ENCODE data around the gene TMEM88. TPM values are rescaled to one million over a fixed set of nuclear protein-coding genes. Genes with fewer than 3 reads are reported as not detected.

The TMEM88 gene
- total and polyA plus RNA-seq, 2 of the 13 experiments (the other 11 are each of a cell fraction or from before 2014, with no cell fraction given): 0.31 to 0.66 TPM

DNA sequence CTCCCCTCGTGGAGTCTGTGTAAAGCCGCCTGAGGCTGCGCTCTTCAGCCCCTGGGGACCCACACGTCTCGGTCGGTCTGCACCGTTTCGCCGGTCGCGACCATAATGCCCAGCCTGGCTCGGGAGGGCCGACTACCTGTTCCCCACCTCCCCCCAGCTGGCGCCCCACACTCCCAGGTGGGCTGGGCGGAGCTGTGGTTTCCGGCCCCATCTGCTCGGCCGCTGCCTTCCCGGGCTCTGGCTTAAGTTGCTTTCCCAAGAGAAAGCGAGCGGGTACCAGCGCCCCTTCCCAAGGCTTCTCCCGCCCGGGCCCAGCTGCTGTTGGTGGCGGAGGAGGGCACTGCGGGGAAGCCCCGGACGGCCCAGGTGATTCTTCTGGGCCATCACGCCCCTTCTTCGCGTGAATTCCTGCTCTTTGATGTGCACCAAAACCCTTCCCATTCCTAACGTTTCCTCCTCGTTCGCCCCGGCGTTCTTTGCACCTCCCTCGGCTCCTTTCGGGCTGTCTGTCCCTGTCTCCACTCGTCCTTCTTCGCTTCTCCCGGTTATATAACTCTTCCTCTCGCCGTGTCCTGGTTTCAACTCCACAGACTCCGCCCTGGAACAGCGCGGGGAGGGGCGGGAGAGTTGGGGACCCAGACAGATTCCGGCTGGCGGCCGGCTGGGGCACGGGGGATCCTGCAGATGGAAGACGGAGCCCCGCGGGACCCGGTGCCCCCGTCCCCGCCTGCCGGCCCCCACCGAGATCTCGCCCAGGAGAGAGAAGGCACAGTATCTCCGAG lies 18.9 kb upstream of the TMEM88 start (continued):
- TF ChIP-seq, protein P1, sequence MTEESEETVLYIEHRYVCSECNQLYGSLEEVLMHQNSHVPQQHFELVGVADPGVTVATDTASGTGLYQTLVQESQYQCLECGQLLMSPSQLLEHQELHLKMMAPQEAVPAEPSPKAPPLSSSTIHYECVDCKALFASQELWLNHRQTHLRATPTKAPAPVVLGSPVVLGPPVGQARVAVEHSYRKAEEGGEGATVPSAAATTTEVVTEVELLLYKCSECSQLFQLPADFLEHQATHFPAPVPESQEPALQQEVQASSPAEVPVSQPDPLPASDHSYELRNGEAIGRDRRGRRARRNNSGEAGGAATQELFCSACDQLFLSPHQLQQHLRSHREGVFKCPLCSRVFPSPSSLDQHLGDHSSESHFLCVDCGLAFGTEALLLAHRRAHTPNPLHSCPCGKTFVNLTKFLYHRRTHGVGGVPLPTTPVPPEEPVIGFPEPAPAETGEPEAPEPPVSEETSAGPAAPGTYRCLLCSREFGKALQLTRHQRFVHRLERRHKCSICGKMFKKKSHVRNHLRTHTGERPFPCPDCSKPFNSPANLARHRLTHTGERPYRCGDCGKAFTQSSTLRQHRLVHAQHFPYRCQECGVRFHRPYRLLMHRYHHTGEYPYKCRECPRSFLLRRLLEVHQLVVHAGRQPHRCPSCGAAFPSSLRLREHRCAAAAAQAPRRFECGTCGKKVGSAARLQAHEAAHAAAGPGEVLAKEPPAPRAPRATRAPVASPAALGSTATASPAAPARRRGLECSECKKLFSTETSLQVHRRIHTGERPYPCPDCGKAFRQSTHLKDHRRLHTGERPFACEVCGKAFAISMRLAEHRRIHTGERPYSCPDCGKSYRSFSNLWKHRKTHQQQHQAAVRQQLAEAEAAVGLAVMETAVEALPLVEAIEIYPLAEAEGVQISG (CRISPR knock-in tag; IDR thresholded peaks at IDR 0.05): peak; percentile 31; the same call in 1 of the 2 replicates
- TF ChIP-seq PTBP1 (IDR thresholded peaks at IDR 0.05; ENCODE audit: low read depth, low read length, poor library complexity, severe bottlenecking) (peak; percentile 54), TMF1 (CRISPR knock-in tag; IDR thresholded peaks at IDR 0.05; ENCODE audit: low read depth) (no peak), RBM22 (optimal IDR thresholded peaks at IDR 0.05; ENCODE audit: low read length) (no peak), SAP130 (CRISPR knock-in tag; IDR thresholded peaks at IDR 0.05; ENCODE audit: low read depth) (no peak), RAD21 (CRISPR knock-in tag; IDR thresholded peaks at IDR 0.05) (no peak), PAWR (CRISPR knock-in tag; IDR thresholded peaks at IDR 0.05; ENCODE audit: borderline replicate concordance) (no peak)
- TF ChIP-seq, protein P2, sequence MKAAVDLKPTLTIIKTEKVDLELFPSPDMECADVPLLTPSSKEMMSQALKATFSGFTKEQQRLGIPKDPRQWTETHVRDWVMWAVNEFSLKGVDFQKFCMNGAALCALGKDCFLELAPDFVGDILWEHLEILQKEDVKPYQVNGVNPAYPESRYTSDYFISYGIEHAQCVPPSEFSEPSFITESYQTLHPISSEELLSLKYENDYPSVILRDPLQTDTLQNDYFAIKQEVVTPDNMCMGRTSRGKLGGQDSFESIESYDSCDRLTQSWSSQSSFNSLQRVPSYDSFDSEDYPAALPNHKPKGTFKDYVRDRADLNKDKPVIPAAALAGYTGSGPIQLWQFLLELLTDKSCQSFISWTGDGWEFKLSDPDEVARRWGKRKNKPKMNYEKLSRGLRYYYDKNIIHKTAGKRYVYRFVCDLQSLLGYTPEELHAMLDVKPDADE (CRISPR knock-in tag; IDR thresholded peaks at IDR 0.05): no peak
- TF ChIP-seq, protein P3, sequence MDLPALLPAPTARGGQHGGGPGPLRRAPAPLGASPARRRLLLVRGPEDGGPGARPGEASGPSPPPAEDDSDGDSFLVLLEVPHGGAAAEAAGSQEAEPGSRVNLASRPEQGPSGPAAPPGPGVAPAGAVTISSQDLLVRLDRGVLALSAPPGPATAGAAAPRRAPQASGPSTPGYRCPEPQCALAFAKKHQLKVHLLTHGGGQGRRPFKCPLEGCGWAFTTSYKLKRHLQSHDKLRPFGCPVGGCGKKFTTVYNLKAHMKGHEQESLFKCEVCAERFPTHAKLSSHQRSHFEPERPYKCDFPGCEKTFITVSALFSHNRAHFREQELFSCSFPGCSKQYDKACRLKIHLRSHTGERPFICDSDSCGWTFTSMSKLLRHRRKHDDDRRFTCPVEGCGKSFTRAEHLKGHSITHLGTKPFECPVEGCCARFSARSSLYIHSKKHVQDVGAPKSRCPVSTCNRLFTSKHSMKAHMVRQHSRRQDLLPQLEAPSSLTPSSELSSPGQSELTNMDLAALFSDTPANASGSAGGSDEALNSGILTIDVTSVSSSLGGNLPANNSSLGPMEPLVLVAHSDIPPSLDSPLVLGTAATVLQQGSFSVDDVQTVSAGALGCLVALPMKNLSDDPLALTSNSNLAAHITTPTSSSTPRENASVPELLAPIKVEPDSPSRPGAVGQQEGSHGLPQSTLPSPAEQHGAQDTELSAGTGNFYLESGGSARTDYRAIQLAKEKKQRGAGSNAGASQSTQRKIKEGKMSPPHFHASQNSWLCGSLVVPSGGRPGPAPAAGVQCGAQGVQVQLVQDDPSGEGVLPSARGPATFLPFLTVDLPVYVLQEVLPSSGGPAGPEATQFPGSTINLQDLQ (CRISPR knock-in tag; IDR thresholded peaks at IDR 0.05): no peak

Data from HepG2 (cell line).